HG03064 (cell line): ENCODE measurements around the gene CDKN2AIPNL.
A peak's percentile ranks its signal among the peaks of the same experiment; 100 is the strongest.
"Not testable (repeated sequence)": the region's sequence is repeated elsewhere in the genome, so short reads cannot be mapped to it uniquely, and the experiment has no call there.

Source experiments
- ATAC-seq: cut with Tn5 transposase; IDR thresholded peaks from one replicate; pipeline ENCODE4 v1.9.1; 2021; ENCODE audit warnings: low read depth; ENCODE audit not compliant: unreplicated experiment

The CDKN2AIPNL gene

GRCh38 chr5:134438721-134439123 is 27.0 kb upstream of the CDKN2AIPNL start:
- no peak for ATAC-seq

DNA sequence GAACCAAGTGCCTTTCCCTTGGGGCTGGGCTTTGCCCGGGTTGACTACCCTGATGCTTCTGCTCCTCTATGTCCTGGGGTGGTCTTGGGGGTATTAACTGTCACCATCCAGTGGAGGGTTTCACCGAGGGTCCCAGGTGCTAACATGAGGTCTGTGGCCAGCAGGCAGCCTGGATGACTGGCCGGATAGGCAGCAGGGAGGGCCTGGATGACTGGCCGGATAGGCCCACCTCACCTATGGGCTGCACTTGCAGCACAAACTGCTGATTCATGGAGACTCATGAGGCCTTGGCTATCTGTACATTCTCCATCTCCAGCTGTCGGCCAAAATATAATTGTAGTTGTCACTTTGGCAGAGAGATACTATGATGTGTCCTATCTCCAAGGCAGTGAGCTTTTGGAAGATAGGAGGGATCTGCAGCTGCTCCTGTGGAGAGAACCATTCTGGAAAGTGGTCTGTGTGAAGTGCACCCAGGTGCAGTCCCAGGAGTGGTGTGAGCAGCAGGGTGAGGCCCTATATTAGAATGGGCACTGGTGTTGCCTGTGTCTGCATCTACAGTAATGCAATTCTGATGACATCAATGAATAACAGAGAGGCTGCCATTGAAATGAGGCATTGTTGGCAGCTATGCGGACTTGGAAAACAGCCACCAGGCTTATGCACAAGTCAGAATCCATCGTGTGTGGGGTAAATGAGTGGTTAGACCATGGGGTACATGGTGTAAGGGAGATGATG is 26.3 kb upstream of the CDKN2AIPNL start:
- ATAC-seq: no peak

DNA sequence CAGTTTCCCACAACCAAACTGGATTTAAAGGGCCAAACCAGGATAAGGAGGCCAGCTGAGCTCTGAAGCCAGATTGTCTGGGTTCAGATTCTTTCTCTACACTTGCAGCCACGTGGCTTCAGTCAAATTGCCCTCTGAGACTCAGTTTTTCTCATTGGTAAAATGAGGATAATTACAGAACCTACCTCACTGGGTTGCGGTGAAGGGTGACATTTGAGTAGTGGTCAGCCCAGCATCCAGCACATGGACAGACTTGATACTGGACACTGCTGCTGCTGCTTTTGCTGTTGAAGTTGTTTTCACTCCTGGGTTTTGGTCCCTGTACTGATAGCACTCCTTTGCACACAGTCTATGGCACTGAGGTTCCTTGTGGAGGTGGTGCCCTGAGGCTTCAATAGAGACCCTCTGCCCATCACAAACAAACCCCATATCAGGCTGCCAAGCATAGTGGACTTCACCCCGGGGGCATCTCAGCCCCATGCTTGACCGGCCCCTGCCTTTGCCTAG is 25.7 kb upstream of the CDKN2AIPNL start:
- ATAC-seq: no peak

GRCh38 chr5:134436523-134437339 is 25.1 kb upstream of the CDKN2AIPNL start:
- peak; percentile 76 for ATAC-seq

- ATAC-seq: no peak
These were observed 23.9 kb upstream of the CDKN2AIPNL start for GRCh38 chr5:134435560-134435959.

- ATAC-seq: no peak
These were observed 21.1 kb upstream of the CDKN2AIPNL start for GRCh38 chr5:134432677-134433359.

- ATAC-seq: no peak
These were observed 20.5 kb upstream of the CDKN2AIPNL start for GRCh38 chr5:134432174-134432573.

GRCh38 chr5:134430001-134430569 is 18.4 kb upstream of the CDKN2AIPNL start:
- ATAC-seq: no peak

GRCh38 chr5:134427540-134428041 is 15.9 kb upstream of the CDKN2AIPNL start:
- ATAC-seq: no peak

- ATAC-seq: no peak
These were observed 14.7 kb upstream of the CDKN2AIPNL start for GRCh38 chr5:134426361-134426760.

DNA sequence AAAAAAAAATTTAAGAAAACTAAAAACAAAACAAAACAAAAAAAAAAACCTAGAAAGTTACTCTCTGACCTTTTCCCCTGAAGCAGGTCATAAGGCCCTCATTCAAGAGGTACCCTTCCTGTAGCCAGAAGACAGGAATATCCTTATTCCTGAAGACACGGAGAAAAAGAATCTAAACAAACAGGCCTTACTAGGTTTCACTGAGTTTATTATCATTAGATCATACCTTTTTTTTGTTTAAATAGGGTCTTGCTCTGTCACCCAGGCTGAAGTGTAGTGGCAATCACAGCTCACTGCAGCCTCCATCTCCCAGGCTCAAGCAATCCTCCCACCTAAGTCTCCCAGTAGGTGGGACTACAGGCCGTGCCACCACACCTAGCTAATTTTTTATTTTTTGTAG is 11.7 kb upstream of the CDKN2AIPNL start:
- no peak for ATAC-seq

DNA sequence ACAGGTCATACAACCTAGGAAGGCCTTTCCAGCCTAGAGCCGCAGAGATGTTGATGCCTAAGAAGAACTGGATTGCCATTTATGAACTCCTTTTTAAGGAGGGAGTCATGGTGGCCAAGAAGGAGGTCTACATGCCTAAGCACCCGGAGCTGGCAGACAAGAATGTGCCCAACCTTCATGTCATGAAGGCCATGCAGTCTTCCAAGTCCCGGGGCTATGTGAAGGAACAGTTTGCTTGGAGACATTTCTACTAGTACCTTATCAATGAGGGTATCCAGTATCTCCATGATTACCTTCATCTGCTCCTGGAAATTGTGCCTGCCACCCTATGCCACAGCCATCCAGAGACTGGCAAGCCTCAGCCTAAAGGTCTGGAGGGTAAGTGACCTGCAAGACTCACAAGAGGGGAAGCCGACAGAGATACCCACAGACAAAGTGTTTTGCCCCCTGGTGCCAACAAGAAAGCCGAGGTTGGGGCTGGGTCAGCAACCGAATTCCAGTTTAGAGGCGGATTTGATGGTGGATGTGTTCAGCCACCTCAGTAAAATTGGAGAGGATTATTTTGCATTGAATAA is 11.2 kb upstream of the CDKN2AIPNL start:
- ATAC-seq: no peak

DNA sequence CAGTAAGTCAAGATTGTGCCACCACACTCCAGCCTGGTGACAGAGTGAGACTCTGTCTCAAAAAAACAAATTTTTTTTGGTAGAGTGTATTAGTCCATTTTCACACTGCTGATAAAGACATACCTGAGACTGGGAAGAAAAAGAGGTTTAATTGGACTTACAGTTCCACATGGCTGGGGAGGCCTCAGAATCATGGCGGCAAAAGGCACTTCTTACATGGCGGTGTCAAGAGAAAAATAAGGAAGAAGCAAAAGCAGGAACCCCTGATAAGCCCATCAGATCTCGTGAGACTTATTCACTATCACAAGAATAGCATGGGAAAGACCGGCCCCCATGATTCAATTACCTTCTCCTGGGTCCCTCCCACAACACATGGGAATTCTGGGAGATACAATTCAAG is 9.4 kb upstream of the CDKN2AIPNL start:
- ATAC-seq: not testable (repeated sequence)

DNA sequence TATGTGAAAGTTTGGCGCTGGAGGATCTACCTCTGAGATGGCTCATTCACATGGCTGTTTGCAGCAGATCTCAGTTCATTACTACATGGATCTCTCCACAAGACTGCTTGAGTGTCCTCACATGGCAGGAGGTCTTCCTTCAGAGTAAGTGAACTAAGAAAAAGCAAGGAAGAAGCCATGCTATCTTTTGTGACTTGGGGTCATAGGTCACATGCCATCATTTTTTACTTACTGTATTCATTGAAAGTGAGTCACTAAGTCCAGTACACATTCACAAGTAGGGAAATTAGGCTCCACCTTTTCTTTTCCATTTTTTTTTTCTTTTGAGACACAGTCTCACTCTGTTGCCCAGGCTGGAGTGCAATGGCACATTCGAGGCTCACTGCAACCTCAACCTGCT is 8.7 kb upstream of the CDKN2AIPNL start:
- ATAC-seq: no peak

DNA sequence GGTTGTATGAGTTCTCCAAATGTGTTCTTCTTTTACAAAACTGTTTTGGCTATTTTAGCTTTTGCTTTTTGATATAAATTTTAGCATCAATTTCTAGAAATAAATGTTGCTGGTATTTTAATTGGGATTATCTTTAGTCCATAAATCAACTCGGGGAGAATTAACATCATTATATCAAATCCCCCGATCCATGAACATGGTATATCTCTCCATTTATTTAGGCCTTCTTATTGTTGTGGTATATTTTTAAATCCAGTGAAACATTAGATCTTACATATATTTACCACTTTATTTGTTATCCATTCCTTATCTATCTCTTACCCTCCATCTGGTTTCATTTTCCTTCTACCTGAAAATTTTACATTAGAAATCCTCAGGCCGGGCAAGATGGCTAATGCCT is 7.3 kb upstream of the CDKN2AIPNL start:
- no peak for ATAC-seq

DNA sequence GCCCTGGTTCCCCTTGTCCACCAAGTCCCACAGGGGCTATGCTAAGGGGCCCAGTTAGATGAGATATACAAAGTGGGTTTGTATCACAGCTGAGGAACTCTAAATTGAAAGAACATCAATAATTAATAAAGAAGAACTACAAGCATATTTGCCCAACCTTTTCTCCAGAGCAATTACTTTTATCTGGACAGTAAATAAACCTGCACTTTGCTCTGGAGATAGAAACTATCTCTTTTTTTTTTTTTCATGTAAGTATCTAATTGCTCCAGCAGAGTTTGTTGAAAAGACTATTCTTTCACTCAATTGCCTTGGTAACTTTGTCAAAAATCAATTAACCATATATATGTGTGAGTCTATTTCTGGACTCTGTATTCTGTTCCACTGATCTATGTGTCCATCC is 6.0 kb upstream of the CDKN2AIPNL start:
- no peak for ATAC-seq

DNA sequence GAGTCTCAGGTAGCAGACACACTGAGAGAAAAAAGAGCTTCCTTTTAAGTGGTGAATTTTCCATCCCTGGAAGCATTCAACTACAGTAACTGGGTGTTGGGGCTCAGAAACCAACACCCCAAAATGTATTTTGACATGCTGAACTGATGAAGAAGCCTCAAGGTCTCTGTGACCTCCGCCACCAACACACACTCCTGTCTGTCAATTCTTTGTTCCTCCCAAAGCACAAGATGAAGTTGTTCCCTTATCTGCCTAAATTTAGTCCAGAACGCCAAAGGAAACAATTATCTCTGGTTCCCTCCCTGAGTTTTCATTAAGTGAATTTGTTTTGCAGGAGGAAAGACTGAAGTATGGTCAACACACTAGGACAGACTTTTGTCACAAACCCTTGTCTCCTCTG is 1.4 kb upstream of the CDKN2AIPNL start:
- no peak for ATAC-seq

DNA sequence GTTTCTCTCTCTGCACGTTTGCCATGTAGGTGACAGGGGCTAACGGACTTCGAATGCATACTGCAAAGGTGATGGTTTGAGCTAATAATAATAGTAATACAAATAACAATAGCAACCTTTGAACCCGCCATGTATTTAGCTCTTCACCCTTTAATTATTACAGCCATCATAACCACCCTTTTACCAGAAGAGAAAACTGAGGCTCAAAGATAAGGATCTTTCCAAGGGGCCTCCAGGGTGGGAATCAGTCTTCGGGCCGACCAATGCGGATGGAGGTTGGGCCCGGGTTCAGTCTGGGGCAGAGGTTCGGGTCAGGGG is 494 bp downstream of the CDKN2AIPNL start:
- ATAC-seq: no peak

GRCh38 chr5:134410822-134411221 is 859 bp downstream of the CDKN2AIPNL start:
- no peak for ATAC-seq

DNA sequence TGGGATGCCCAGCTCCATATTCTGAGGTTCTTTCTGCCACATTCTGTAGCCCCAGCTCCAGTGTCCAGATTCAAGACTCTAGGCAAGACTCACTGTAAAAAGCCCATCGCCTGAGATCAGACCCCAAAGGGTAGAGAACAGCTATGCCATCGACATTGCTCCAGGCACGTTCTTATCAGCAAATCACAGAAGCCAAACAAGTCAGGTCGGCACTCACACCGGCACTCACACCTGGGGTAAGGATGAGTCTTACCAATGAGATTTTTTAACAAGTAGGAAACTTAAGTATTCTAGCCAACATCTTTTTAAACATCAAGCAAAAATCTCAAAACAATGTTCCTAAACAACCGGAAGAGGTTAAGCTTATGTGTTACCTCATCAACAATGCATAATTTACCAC is 2.4 kb downstream of the CDKN2AIPNL start:
- ATAC-seq: no peak
